ENCODE results near the gene PARD3B. TPM values are rescaled to one million over a fixed set of nuclear protein-coding genes. Genes with fewer than 3 reads are reported as not detected.
A peak's percentile ranks its signal among the peaks of the same experiment; 100 is the strongest.

Gene PARD3B
- polyA plus RNA-seq, 10 donors: 6.5 to 10.2 (median 7.4) TPM

DNA sequence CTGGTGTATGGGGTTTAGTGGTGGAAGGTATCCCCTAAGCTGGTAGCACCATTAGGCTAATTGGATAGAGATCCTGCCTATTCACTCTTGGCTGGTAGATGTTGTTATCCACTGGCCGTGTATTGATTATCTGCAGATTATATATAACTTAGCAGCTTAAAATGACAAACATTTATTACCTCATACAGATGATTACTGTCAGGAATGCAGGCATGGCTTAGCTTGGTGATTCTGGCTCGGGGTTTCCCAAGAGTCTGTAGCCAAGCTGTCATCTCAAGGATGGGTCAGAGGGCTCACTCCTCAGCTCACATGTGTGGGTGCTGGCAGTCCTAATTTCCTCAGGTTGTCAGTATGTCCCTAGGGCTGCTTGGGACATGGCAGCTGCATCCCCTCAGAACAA, 465.8 kb downstream of the PARD3B start:
- no peak for DNase-seq

DNA sequence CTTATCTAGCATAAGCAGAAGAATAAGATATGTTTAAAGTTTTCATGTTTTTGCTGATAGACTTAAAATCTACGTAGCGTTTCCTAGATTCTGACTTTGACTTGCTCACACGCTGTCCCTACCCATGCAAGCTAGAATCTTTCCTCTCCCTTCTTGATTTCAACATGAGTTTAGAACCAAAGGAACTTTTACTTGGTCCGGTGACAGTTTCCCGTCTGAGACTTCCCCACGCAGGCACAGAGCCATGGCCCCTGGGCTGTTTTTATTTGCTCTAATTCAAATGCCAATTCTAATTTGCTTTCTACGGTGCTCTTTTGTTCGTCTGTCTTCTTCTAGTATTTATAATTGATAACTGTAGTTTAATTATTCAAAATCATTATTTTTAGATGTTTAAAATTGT, 467.7 kb downstream of the PARD3B start:
- no peak for DNase-seq

DNA sequence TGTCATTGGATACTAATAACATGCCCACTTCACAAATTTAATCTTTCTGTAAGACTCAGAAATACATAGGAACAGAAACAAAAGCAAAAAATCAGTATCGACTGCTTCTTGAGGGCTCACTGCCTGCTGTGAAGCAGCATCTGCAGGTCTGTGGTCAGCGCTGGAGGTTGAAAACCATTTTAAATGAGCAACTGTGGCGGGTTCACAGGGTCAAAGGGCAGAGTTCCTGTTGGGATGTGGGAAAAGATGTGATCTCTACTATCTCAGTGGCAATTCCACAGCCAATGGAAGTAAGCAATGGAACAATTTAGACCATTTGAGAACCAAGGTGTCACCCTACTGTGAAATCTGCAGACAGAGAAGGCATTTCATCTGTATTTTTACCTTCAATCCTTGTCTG, 468.3 kb downstream of the PARD3B start:
- DNase-seq: no peak

DNA sequence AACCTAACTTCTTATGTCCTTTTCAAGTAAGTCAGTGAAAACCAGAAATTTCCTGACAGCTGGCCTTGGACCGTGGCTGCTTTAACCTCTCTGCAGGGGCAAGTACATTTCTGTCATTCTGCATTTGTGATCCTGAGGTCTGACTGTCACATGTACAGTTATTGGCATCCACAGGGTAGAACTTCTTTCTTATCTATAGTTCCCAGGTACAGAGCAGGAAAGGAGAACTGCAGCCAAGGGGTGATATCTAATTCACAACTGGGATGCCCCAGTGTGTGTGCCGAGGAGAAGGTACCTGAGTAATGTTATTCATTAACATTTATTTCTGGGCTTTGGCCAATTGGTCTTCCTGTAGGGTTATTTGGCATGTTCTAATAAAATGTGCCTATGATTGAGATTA, 468.9 kb downstream of the PARD3B start:
- no peak for DNase-seq

DNA sequence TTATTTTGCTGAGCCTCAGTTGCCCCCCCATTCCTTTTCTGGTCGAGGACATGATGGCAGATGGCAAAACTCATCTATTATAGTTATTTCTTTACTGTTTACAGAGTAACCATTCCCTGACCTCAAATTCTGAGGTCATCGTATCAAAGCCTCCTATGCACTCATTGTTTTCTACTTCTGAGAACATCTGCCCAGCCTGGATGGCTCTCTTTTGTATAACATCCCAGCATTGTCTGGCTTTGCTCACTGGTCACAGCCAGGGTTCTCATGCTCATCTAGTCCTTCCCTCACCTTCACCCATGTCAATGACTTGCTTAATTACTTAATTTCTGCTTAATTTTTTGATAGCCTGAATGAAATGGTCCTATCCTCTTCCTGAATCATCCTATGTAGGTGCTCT, 472.1 kb downstream of the PARD3B start:
- DNase-seq: no peak

DNA sequence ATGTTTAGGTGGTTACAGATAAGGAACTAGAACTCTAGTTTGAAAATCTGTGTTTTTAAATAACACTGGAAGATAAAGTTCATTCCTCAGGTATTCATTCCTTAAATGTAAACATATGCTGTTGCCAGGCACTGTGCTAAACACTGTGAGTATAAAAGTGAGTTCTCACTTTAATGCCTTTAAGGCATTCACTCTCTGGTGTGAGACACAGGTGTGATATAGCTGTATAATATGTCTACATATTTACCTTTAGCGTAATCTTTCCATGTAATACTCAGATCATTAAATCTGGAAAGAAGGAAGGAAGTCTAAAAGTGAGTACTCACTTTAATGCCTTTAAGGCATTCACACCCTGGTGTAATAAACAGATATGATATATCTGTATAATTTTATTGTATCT, 472.6 kb downstream of the PARD3B start:
- DNase-seq: no peak

DNA sequence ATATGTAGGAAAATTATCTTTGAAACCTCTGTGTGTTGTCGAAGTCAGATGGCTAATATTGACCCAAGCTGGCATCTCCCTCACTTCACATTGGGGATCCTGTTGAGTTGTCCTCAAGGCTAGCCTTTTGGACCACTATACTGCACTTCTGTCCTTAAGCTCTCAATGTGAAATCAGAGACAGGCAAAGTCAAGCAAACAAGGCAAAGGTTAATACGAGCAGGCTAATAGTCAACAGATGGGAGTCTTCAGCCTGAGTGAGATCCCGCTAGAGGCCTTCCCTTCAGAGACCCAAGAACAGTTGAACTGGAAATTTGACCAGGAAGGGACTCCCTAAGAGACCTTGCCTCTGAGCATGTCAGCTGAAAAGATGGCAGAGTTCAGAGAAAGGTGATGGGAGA, 475.4 kb downstream of the PARD3B start:
- no peak for DNase-seq

DNA sequence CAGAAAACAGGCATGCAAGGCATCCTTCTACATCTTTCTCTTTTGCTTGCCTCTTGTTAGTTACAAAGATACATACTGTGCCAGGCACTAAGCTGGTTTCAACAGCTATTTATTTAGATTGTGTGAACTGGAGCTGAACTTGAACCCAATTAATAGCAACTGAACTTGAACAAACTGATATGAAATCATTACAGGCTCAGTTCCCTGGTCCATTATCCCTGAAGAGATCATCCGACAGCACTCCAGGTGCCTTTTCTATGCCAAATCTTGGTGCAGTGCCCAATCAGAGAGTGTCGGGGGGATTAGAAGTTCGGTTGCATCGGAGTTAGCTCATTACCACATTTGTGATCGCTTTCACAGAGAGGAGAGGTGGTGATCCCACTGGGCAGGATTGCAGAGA, 477.6 kb downstream of the PARD3B start:
- no peak for DNase-seq

DNA sequence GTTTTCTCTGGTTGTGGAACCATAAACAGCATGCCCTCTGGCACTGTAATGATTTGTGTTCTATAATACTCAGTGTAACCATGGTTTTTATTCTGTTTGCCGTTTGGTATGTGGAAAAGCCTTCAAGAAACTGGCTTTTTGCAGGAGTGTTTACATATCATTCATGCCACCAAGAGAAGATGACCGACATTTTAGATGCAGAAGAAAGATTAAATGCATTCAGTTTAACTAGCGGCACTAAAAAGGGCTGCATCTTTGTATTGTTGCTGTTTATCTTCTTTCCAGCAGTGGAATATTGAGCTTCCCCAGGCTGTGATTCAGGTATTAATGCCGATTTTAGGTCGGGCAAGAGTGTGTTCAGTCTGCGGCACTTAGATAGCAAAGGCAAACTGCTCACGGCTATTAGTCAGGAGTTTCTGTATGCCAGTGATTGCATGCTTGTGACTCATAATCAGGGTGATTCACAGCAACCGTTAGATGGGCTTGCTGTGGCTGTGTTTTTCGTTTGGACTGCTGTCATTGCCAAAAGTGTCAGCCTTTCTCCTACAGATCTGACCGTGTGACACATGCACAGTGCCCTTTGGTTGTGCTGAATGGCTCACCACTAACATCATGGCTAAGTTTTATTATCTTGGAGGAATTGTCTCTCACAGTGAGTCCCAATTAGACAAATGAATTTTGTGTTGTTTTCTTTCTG, 479.7 kb downstream of the PARD3B start:
- DNase-seq: peak in 1 of 3 donors; percentile 88

DNA sequence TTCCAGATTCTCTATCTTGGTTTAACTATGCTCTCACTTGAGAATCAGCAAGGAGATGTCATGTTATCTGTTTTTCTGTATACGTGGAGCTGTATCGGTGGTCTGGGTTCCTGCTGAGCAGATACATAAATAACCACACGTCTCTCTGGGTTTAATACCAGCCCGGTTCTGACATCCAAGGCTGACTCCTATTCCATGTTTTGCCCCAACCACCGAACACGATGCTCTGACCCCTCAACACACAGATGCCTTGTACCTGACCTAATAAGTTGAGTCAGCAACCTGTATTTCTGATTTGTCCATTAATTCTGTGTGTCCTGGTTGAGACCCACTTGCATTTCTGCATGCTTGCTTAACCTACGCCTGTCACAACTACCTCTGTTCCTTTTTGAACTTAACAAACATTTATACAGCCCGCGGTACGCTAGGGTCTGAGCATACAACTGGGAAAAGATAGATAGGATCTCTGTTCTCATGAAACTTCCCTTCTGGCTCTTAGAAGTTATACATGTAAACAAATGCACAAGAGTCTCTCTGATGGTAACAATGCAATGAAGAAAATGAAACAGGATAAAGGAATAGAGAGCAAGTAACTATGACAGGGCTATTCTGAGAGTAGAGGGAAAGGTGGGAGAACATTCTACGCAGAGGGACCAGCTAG, 480.4 kb downstream of the PARD3B start:
- no peak for DNase-seq

DNA sequence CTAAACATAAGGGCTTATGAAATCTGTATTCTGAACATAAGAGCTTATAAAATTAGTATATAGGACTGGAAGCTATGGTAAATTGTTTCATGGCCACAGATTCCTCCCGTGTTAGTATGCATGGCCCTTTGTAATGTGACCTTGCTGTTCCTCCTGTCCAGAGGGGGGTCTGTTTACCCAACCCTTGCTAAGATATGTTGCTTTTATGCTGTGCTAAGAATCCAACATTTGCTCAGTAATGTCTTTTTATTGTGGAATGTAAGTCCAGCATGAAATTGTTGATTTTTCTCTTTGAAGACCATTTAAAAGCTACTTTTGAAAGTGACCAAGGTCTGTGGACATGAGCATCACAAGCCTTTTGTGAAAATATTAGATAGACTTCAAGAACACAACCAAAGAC, 485.4 kb downstream of the PARD3B start:
- DNase-seq: no peak

DNA sequence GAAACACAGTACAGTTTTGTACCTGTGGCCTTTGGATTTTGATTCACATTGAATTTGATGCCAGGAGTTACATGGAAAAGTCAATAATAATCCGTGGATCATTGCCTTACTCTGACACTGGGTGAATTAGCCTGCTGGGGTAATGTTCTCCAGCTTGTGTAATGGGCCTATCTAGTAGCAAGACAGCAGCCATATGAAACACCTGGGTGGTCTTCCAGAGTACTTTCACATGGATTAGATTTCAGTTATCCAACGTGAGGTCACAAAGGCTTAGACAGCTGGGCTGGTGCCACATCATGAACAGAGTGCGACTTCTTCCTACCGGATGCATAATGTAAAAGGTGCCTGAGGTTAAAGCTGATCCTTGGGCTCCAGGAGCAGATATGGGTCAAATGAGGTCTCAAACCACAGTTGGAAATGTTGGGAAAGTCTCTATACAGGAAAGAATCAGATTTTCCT, 486.8 kb downstream of the PARD3B start:
- no peak for DNase-seq

DNA sequence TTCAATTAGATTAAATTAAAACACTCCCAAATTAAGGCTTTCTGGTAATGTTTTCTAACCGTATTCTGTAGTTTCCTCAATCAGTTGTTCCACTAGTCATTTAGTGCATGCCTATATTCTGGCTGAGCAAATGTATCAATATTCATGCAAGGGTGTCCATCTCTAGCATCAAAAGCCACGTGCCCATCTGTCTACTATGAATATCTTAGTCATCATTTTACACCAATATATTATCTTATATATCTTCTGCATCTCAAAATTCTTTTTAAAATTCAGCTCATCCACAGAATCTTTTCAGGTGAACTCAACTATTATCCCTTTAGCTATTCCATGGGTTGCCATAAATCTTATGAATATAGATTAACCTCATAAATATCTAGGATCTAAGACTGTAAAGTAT, 488.2 kb downstream of the PARD3B start:
- no peak for DNase-seq

DNA sequence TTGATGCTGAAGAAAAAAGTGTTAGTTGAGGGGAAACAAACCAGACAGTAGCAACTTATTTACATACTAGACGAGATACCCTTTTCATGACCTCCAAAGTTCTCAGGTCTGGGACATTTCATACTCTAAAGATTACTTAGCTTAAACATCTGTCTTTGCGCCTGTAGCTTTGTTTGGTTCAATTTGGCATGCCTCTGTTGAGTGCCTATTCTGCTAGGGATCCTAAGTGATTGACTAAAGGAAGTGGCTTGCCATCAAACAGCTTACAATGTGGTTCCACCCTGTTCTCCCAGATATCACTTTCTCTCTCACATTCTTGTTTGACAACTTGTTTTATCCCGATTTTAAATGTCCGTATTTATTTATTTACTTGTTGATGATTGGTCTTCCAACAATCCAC, 488.8 kb downstream of the PARD3B start:
- DNase-seq: no peak

DNA sequence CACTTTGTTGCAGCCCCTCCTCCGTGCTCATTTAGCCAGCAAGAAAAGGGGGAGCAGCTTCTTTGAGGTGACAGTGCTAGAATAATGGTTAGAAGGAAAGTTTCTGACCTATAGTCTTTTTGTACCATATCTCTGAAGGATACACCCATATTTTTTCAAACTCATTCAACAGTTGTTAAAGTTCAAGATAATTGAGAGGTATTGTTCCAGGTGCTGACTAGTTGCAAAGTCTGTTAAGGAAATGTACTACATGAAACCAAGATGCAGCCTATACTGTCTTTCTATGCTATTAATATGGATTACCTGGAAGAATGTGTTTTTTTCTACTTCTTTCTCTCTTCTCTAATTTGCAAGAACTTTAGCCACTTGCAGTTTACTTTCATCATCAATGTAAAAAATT, 495.0 kb downstream of the PARD3B start:
- DNase-seq: no peak

DNA sequence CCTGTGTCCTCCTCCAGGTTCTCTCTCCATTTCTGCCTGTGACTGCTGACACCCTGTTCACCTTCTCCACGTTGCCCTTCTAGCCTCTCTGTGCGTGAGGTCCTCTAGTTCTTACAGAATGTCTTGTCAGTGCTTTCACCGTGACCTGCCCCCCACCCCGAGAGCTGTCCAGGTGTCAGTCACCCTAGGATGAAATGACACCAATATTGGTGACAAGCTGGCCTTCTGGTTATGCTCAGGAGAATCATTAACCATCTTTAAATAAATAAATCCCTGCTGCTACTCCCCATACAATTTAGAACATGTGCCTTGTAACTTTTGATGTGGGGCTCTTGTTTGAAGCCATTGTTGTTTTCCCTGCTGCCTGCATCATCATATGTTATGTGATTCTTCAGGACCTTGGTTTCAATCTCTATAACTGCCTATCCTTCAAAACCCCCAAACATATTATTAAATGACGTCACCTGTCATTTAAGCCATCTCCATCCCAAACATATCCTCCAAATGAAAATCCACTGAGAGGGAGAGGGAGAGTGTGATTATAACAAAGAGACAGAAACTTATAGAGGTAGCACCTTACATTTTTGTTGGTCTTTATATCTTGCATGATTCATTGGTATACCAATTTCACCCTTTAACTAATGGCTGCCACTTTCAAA, 496.3 kb downstream of the PARD3B start:
- no peak for DNase-seq

DNA sequence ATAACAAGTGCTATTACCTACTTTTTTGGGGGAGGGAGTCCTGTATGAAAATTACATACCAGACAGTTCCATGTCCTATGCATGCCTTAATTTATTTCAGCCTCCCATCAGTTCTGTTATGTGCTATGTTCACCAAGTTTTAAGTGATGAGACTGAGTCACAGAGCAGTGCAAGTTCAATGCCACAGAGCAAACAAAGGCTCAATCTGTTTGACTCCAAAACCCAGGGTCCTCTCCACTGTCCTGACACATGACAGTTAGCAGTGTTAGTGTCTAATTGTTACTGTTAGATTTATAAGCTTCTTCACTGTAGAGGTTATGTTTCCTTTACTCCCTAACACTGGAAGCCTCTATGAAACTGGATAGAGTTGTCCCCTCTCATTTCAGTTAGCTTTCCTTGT, 498.0 kb downstream of the PARD3B start:
- DNase-seq: no peak

DNA sequence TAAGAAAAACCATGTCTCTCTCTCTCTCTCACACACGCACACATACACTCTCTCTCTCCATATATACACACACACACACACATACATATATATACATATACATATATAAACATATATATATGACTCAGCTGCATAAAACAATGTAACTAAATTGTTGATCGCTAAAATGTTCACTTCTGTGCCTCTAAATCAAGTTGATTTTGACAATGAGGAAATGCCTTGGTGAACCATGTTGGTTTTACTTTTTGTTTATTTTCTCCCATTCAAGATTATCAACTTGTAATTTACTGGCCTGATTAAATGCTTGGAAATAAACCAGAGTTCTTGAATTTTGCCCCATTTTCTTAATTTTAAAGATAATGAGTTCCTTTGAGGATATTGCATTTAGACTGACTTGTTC, 500.4 kb downstream of the PARD3B start:
- no peak for DNase-seq

DNA sequence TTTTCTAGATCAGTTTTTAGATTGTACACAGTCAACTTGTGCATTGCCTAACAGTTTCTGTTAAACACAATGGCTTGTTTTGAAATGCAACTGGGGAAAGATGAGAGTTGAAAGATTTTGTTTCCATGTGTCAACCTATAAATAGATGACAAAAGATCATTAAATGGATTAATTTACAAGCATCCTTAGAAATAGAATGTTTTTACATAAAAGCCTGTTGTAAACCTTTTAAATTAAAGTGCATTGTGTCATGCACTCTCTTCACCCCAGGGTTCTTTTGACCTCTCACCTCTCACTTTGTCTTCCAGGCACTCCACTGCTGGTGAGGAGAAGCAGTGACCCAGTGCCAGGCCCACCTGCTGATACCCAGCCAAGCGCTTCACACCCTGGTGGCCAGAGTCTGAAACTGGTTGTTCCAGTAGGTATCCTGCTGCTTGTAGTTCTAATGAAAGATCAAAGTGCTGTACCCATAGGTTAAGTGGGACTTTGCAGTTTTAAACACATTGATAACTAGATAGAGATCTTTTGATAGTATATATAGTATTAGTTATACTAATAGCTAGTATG, 502.1 kb downstream of the PARD3B start:
- DNase-seq: no peak

DNA sequence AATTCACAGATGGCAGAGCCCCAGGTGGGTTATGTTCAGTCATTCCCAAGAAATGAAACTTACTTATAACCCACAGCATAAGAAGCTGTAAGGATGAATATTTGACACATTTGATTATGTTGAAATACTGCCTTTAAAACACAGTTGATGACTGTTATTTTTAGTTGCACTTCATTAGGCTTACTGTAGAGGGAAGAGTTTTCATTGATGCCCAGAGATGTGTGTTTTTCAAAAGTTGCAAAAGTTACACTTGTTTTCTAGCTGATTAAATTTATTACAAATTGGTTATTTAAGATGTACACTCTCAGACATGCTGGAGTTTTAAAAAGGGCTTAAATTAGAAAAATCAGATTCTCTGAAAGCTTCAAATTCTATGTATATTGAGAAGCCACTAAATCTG, 506.1 kb downstream of the PARD3B start:
- no peak for DNase-seq

DNA sequence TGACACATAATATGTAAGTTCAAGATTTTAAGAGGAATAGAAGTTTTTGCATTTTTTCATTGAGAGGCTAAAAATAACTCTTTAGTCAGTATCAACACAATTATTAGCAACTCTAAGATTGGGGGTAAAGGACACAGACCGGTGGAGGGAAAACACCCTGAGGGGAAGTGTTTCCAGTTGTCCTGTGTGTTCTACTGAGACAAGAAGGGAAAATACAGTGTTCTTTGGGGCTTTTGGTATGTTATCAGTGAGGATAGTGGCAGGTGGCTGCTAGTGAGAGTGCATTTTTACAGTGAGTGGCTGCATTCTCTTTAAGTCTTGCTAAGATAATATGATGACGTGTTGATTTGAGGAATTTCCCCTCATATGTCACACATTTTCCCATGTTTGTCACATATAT, 507.5 kb downstream of the PARD3B start:
- no peak for DNase-seq

DNA sequence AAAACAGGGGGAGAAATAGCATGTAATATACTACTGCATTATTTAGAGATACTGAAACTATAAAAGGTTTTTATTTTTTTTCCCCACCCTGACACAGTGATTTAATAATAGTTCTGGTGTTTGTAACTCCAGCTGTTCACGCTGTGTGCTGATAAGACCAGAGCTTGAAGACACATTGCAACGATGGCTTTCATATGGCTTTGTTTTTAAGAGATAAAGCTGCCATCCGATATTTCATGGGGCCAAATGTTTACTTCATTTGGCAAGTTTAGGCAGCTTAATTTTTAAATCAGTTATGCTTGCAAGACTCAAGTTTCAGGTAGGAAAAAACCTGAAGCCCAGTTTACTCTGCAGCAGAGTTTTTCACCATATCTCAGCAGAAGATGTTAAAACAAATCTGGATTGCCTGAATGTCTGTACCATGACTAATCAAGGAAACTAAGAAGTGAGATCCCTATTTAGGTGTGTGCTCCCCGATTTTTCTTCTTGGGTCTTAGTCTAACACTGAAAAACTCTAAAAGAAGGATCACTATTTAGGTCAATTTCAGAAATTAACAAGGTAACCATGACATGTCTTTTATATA, 508.6 kb downstream of the PARD3B start:
- no peak for DNase-seq

DNA sequence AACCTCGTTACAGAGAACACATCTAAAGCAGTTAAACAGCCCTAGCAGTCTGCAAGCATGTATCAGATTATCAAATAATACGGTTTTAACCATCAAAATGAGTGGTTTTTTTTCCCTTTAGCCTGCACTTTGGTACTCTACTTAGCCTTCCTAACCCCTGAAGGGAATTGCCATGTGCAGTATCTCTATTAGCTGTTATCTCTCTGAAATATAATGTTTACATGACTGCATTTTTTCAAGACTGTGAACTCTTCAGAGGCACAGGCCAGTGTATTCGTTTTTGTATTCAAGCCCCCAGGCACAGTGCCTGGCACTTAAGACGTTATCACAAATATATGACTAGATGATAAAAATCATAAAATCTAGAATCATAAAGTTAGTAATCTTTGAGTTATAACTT, 509.5 kb downstream of the PARD3B start:
- DNase-seq: no peak
